Fibroblast of lung (primary cell): Measurements from ENCODE around the gene PLK1.
"Not testable (repeated sequence)": the region's sequence is repeated elsewhere in the genome, so short reads cannot be mapped to it uniquely, and the experiment has no call there.

Source experiments
- CTCF ChIP-seq, 2 donors: IDR thresholded peaks in 1 of 2; conservative IDR thresholded peaks in 1 of 2; 1 replicate in 1 of 2; 2 replicates in 1 of 2; pipeline ENCODE4 v1.5.1; 2011 to 2012; ENCODE audit warnings: low read length in 2 of 2, control low read depth in 1 of 2, inconsistent platforms in 1 of 2, low read depth in 1 of 2, mild to moderate bottlenecking in 1 of 2
- EZH2 ChIP-seq: IDR thresholded peaks from 2 replicates; pipeline ENCODE4 v1.5.1; 2012; ENCODE audit warnings: low read length, control low read depth, mild to moderate bottlenecking; ENCODE audit errors: missing control alignments

- TF ChIP-seq CTCF (conservative IDR thresholded peaks at IDR 0.05 in 1 of 2, IDR thresholded peaks at IDR 0.05 in 1 of 2; ENCODE audit: low read depth in 1 of 2, low read length in 2 of 2); EZH2: not testable (repeated sequence)
Observed at GRCh38 chr16:23737423-23738028, 58.8 kb downstream of the PLK1 start.
